ENCODE results near the gene CLCN7. TPM values are rescaled to one million over a fixed set of nuclear protein-coding genes. Genes with fewer than 3 reads are reported as not detected.

CLCN7 gene
- total RNA-seq, 3 donors from 2014 or later, result 59.3 to 98.1 (median 59.8) TPM

- H3K4me3 ChIP-seq, result no peak overlapping the region
- no peak for DNase-seq
- intact Hi-C loops (cut with DNase I, micrococcal nuclease), result no loop called here
- no peak for TF ChIP-seq CTCF (IDR thresholded peaks at IDR 0.05)
- H3K36me3 ChIP-seq (ENCODE audit: low read depth), result peaks cover 4% of the 10 kb centered on the region
- H3K4me1 ChIP-seq (ENCODE audit: low read depth), result no peaks in the 10 kb centered on the region
- no peak for ATAC-seq
- H3K9me3 ChIP-seq, result no peaks in the 10 kb centered on the region
These were observed 77.0 kb downstream of the CLCN7 start for GRCh38 chr16:1397779-1398178.

GRCh38 chr16:1395444-1396031 lies 79.3 kb downstream of the CLCN7 start:
- H3K36me3 ChIP-seq (ENCODE audit: low read depth), result no peaks in the 10 kb centered on the region
- intact Hi-C loops (cut with DNase I, micrococcal nuclease), result no loop called here
- H3K9me3 ChIP-seq, result no peaks in the 10 kb centered on the region
- no peaks in the 10 kb centered on the region for H3K4me1 ChIP-seq (ENCODE audit: low read depth)
- ATAC-seq, result peak; percentile 79
- no peak for TF ChIP-seq CTCF (IDR thresholded peaks at IDR 0.05)
- peak in 2 of 3 donors; percentile 42 to 52 for DNase-seq
- no peak overlapping the region for H3K4me3 ChIP-seq

Other genes starting within 250 kb of the CLCN7 start
- 10 to 100 TPM; 23.3 to 61.3 (median 53.7) TPM for gene TPSG1, start 249.8 kb downstream of the CLCN7 start, total RNA-seq
- gene TPSB2, start 244.8 kb downstream of the CLCN7 start, total RNA-seq, result 10 to 100 TPM in 1 of 3 donors, 1 to 10 TPM in 2; 3.7 to 21.0 (median 8.2) TPM
- 10 to 100 TPM in 2 of 3 donors, 1 to 10 TPM in 1; 7.8 to 51.7 (median 46.2) TPM for gene TPSAB1, start 234.3 kb downstream of the CLCN7 start, total RNA-seq
- 1 to 10 TPM in 1 of 3 donors, under 1 TPM in 2; 0.35 to 4.3 (median 0.58) TPM for gene TPSD1, start 219.0 kb downstream of the CLCN7 start, total RNA-seq
- 100 to 1,000 TPM in 1 of 3 donors, 10 to 100 TPM in 2; 79.8 to 101 (median 96.9) TPM for gene UBE2I, start 165.4 kb downstream of the CLCN7 start, total RNA-seq
- gene BAIAP3, start 141.4 kb downstream of the CLCN7 start, total RNA-seq, result 10 to 100 TPM in 1 of 3 donors, 1 to 10 TPM in 2; 5.6 to 14.6 (median 5.7) TPM
- gene TSR3, start 123.2 kb downstream of the CLCN7 start, total RNA-seq, result 10 to 100 TPM; 46.4 to 57.2 (median 54.1) TPM
- 10 to 100 TPM; 50.1 to 68.9 (median 57.3) TPM for gene GNPTG, start 123.1 kb downstream of the CLCN7 start, total RNA-seq
- gene UNKL, start 60.3 kb downstream of the CLCN7 start, total RNA-seq, result 10 to 100 TPM; 16.2 to 36.5 (median 28.2) TPM
- 10 to 100 TPM; 10.3 to 14.4 (median 11.0) TPM for gene UQCC4, start 54.3 kb downstream of the CLCN7 start, total RNA-seq
- under 1 TPM in 1 of 3 donors, not detected in 2; 0.34 TPM for gene PERCC1, start 44.0 kb downstream of the CLCN7 start, total RNA-seq
- 1 to 10 TPM in 2 of 3 donors, under 1 TPM in 1; 0.43 to 2.4 (median 1.1) TPM for gene CCDC154, start 30.5 kb downstream of the CLCN7 start, total RNA-seq
- gene PTX4, start 13.9 kb upstream of the CLCN7 start, total RNA-seq, result not detected
- 10 to 100 TPM; 32.2 to 41.6 (median 37.8) TPM for gene TELO2, start 18.3 kb upstream of the CLCN7 start, total RNA-seq
- gene TMEM204, start 58.6 kb upstream of the CLCN7 start, total RNA-seq, result 10 to 100 TPM in 1 of 3 donors, 1 to 10 TPM in 2; 3.4 to 10.3 (median 5.0) TPM
- 10 to 100 TPM; 16.6 to 22.7 (median 17.1) TPM for gene IFT140, start 137.0 kb upstream of the CLCN7 start, total RNA-seq
- 10 to 100 TPM; 15.7 to 27.4 (median 20.6) TPM for gene CRAMP1, start 137.3 kb upstream of the CLCN7 start, total RNA-seq
- 10 to 100 TPM; 44.0 to 58.5 (median 57.3) TPM for gene JPT2, start 203.3 kb upstream of the CLCN7 start, total RNA-seq
- 10 to 100 TPM; 76.2 to 82.5 (median 79.4) TPM for gene MAPK8IP3, start 231.2 kb upstream of the CLCN7 start, total RNA-seq

Data from mucosa of descending colon (tissue), 3 donors.